ENCODE data around the gene BTBD16. TPM values are rescaled to one million over a fixed set of nuclear protein-coding genes. Genes with fewer than 3 reads are reported as not detected.

The BTBD16 gene
- total RNA-seq, 1 donor: not detected

DNA sequence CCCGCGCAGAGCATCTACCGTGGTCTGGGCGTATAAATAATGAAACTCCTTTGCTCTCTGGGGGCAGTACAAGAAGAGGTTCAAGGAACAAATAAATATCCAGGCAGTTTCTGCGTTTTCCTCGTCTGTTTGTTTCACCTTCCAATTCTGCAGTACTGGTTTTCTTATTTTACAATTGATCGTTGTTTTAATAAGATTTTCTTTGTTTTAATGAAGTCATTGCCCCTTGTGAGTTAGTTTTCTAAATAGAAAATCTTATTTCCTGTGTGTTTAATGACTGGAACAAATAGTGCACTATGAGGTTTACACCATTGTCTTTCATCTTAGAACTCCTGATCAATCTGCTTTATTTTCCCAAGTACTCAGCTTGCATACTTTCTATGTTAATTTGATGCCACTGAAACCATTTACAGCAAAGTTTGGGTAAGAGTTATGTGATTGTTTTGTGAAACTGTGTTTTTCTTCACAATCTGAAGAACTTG, 104.6 kb downstream of the BTBD16 start:
- H2AFZ ChIP-seq (ENCODE audit: low read length): peak overlapping the region; percentile 95
- H4K20me1 ChIP-seq (ENCODE audit: insufficient read depth, low read length): peaks cover 15% of the 10 kb centered on the region
- peaks cover 10% of the 10 kb centered on the region for H3K4me1 ChIP-seq (ENCODE audit: insufficient read depth, low read length)
- H3K79me2 ChIP-seq (ENCODE audit: insufficient read depth, low read length): peaks cover 31% of the 10 kb centered on the region
- H3K27me3 ChIP-seq (ENCODE audit: insufficient read depth, low read length): peaks cover 20% of the 10 kb centered on the region
- TF ChIP-seq, protein P1, sequence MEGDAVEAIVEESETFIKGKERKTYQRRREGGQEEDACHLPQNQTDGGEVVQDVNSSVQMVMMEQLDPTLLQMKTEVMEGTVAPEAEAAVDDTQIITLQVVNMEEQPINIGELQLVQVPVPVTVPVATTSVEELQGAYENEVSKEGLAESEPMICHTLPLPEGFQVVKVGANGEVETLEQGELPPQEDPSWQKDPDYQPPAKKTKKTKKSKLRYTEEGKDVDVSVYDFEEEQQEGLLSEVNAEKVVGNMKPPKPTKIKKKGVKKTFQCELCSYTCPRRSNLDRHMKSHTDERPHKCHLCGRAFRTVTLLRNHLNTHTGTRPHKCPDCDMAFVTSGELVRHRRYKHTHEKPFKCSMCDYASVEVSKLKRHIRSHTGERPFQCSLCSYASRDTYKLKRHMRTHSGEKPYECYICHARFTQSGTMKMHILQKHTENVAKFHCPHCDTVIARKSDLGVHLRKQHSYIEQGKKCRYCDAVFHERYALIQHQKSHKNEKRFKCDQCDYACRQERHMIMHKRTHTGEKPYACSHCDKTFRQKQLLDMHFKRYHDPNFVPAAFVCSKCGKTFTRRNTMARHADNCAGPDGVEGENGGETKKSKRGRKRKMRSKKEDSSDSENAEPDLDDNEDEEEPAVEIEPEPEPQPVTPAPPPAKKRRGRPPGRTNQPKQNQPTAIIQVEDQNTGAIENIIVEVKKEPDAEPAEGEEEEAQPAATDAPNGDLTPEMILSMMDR (IDR thresholded peaks at IDR 0.05; ENCODE audit: extremely low read depth, low read depth, low read length): no peak
- peak overlapping the region; percentile 94 for H3K4me3 ChIP-seq (ENCODE audit: insufficient read depth, low read length)
- no peaks in the 10 kb centered on the region for H3K9me3 ChIP-seq (ENCODE audit: low read depth, low read length)
- peak overlapping the region; percentile 63 for H3K27ac ChIP-seq (ENCODE audit: low read depth, low read length)
- peak overlapping the region; percentile 99 for H3K4me2 ChIP-seq (ENCODE audit: insufficient read depth, low read length)
- no peaks in the 10 kb centered on the region for H3K36me3 ChIP-seq (ENCODE audit: insufficient read depth, low read length)
- no peak for DNase-seq (ENCODE audit: insufficient read length, low spot score, missing footprints)

DNA sequence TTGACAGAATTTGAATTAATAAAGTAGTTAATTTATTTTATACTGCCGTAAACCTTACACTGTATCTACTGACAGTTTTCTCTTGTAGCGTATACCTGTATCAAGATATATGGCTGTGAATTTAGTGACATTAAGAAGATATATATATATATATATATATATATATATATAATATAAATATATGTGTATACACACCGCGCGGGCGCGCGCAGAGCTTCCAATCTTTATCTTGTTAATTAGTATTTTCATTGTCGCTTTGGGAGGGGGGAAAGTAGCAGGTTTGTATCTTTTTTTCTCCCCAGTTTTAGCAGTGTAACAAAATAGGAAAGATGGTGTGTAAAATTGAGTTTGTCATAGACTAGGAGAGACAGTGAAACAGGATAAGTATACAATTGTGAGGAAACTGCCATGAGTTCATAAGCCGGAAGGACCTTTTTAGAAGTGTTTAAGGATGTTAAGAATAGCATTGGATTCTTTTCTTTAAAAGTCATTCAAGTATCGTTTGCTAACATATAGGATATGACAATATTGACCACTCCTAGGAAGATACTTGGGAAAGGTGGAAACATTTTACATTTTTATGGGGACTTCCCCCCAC, 105.4 kb downstream of the BTBD16 start:
- Histone ChIP-seq H2AFZ (ENCODE audit: low read length) (no peak overlapping the region), H3K9me3 (ENCODE audit: low read depth, low read length) (no peaks in the 10 kb centered on the region), H3K36me3 (ENCODE audit: insufficient read depth, low read length) (no peaks in the 10 kb centered on the region), H3K79me2 (ENCODE audit: insufficient read depth, low read length) (peaks cover 37% of the 10 kb centered on the region), H3K4me2 (ENCODE audit: insufficient read depth, low read length) (no peak overlapping the region), H3K4me3 (ENCODE audit: insufficient read depth, low read length) (no peak overlapping the region), H3K27me3 (ENCODE audit: insufficient read depth, low read length) (peaks cover 13% of the 10 kb centered on the region), H3K27ac (ENCODE audit: low read depth, low read length) (no peak overlapping the region), H4K20me1 (ENCODE audit: insufficient read depth, low read length) (peaks cover 20% of the 10 kb centered on the region), H3K4me1 (ENCODE audit: insufficient read depth, low read length) (peaks cover 10% of the 10 kb centered on the region)
- TF ChIP-seq, protein P1 (IDR thresholded peaks at IDR 0.05; ENCODE audit: extremely low read depth, low read depth, low read length): no peak
- DNase-seq (ENCODE audit: insufficient read length, low spot score, missing footprints): no peak

DNA sequence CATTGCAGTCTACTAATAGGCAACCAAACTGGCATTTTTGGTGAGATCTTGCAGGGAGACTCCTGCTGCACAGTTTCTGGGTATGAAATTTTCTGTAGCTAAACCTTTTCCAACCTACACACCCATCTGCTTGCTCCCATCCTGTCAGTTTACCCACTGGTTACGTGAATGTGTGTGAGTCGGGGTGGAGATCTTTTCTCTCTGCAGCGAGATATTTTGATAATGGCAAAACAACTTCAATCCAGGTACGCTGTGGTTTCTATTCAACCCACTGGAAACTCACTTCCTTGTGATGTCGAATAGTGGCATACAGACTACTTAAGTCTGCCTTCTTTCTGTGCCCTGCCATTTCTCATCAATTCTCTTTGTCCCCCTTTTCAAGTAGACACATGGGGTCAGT, 107.9 kb downstream of the BTBD16 start:
- Histone ChIP-seq H3K27me3 (ENCODE audit: insufficient read depth, low read length) (no peaks in the 10 kb centered on the region), H2AFZ (ENCODE audit: low read length) (no peak overlapping the region), H3K27ac (ENCODE audit: low read depth, low read length) (no peak overlapping the region), H3K36me3 (ENCODE audit: insufficient read depth, low read length) (no peaks in the 10 kb centered on the region), H3K79me2 (ENCODE audit: insufficient read depth, low read length) (peaks cover 47% of the 10 kb centered on the region), H3K4me1 (ENCODE audit: insufficient read depth, low read length) (peaks cover 2% of the 10 kb centered on the region), H3K4me3 (ENCODE audit: insufficient read depth, low read length) (no peak overlapping the region), H3K4me2 (ENCODE audit: insufficient read depth, low read length) (no peak overlapping the region), H4K20me1 (ENCODE audit: insufficient read depth, low read length) (peaks cover 30% of the 10 kb centered on the region), H3K9me3 (ENCODE audit: low read depth, low read length) (no peaks in the 10 kb centered on the region)
- TF ChIP-seq, protein P1 (IDR thresholded peaks at IDR 0.05; ENCODE audit: extremely low read depth, low read depth, low read length): no peak
- no peak for DNase-seq (ENCODE audit: insufficient read length, low spot score, missing footprints)

DNA sequence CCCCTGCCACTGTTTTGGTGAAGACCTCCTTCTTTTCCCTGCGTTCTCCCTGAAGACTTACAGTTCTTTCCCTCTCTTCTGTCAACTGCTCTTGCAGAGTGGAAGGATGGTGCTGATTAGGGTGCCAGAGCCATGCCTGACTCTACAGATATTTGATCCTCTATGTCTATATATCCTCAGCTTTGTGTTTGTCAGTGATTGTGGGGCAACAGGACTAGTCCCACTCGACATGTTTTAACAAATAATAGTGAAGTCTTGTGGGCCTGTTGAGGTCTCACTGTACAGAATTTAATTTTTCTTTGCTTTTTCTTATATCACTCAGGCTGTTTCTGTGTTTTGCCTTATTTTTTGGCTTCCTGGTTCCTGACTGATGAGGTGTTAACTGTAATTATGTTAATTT, 108.4 kb downstream of the BTBD16 start:
- peaks cover 47% of the 10 kb centered on the region for H3K79me2 ChIP-seq (ENCODE audit: insufficient read depth, low read length)
- TF ChIP-seq, protein P1 (IDR thresholded peaks at IDR 0.05; ENCODE audit: extremely low read depth, low read depth, low read length): no peak
- H3K36me3 ChIP-seq (ENCODE audit: insufficient read depth, low read length): no peaks in the 10 kb centered on the region
- H3K27me3 ChIP-seq (ENCODE audit: insufficient read depth, low read length): no peaks in the 10 kb centered on the region
- no peak overlapping the region for H3K27ac ChIP-seq (ENCODE audit: low read depth, low read length)
- no peak overlapping the region for H2AFZ ChIP-seq (ENCODE audit: low read length)
- no peaks in the 10 kb centered on the region for H3K9me3 ChIP-seq (ENCODE audit: low read depth, low read length)
- H4K20me1 ChIP-seq (ENCODE audit: insufficient read depth, low read length): peaks cover 30% of the 10 kb centered on the region
- no peak overlapping the region for H3K4me2 ChIP-seq (ENCODE audit: insufficient read depth, low read length)
- no peaks in the 10 kb centered on the region for H3K4me1 ChIP-seq (ENCODE audit: insufficient read depth, low read length)
- H3K4me3 ChIP-seq (ENCODE audit: insufficient read depth, low read length): no peak overlapping the region
- DNase-seq (ENCODE audit: insufficient read length, low spot score, missing footprints): no peak
